Prostate gland (tissue), 2 donors: ENCODE data around the gene ADAP1.

ENCODE experiments used
- CTCF ChIP-seq, 4 experiments: fragments of 200-600 bp in 2 of 4; fragments of 450-650 bp in 2 of 4; sonication (generic) in 2 of 4; IDR thresholded peaks; 1 replicate in 3 of 4; 2 replicates in 1 of 4; pipeline ENCODE4 v1.5.1; 2016 to 2019; ENCODE audit warnings: antibody characterized with exemption in 4 of 4, mild to moderate bottlenecking in 2 of 4, moderate library complexity in 2 of 4
- POLR2A ChIP-seq: fragments of 450-650 bp; IDR thresholded peaks from one replicate; pipeline ENCODE4 v1.6.1; 2016; ENCODE audit warnings: antibody characterized with exemption, mild to moderate bottlenecking
- POLR2AphosphoS5 ChIP-seq: sonication (generic); formaldehyde crosslinking; IDR thresholded peaks from one replicate; pipeline ENCODE4 v1.6.1; 2017; ENCODE audit warnings: antibody characterized with exemption

DNA sequence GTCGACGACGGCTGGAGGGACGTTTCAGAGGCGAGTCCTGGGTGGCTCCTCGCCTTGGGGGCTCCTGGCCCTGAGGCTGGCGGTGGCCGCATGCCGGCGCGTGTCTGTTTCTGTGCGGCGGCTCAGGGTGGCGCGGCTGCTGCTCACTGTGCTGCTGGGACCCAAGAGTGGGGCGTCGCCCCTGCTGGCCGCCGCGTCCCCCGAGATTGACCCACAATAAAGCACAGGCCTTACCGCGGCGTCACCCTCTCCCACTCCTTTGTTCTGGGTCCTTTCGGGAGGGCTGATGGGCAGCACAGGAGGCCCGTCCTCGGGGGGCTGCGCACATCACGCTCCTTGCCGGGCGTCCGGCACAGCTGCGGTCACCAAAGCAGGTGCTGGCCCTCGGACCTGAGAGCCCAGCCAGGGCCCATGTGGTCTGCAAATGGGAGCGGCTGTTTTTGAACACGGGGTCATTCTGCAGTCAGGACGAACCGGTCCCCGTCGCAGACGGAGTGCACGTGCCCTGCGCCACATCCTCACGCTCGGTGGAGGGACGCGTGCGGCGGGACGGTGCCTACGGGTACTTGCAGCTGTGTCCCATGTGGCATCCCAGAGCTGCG lies 58.9 kb downstream of the ADAP1 start:
- TF ChIP-seq POLR2AphosphoS5 (no peak), CTCF (IDR thresholded peaks at IDR 0.05) (no peak), POLR2A (no peak)
